Measurements from ENCODE around the gene MATN4. TPM values are rescaled to one million over a fixed set of nuclear protein-coding genes. Genes with fewer than 3 reads are reported as not detected.

Gene MATN4
- total and polyA plus RNA-seq, 2 of the 13 experiments (the other 11 are each of a cell fraction or from before 2014, with no cell fraction given), result not detected

DNA sequence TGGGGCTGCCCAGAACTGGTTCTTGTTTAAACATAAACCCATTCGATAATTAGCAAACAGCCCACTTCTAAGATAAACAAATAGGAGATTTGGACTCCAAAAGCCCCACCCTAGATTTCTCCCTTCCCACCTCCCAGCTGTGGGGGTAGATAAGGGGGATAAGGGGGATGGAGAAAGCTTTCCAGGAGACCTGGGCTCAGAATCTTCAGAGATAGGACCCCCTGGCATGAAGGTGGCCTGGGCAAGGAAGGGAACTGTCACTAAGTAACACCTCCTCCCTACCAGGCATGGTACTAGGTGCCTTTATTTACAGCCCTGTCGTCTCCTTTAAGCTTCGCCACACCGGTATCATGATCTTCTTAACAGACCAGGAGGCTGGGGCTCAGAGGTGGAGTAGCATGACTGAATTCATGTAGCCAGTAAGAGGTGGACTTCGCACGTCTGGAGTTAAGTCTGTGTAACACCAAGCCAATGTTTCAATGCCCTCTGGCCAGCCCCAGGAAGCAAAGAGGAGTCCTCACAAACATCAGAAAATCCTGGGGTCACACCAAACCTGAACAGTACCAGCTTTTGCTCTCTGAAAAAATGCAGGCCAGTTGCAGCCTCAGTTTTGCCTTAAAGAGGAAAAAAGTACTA lies 35.6 kb upstream of the MATN4 start (continued):
- TF ChIP-seq REPIN1 (CRISPR knock-in tag; IDR thresholded peaks at IDR 0.05; ENCODE audit: borderline replicate concordance, low read depth) (peak; percentile 80), RBFOX2 (IDR thresholded peaks at IDR 0.05; ENCODE audit: low read depth, low read length) (no peak; the same call in 1 of the 2 replicates), TCF7L2 (IDR thresholded peaks at IDR 0.05; ENCODE audit: low read depth, low read length) (no peak), RELA (CRISPR knock-in tag; IDR thresholded peaks at IDR 0.05) (no peak), ZBTB3 (CRISPR knock-in tag; IDR thresholded peaks at IDR 0.05; ENCODE audit: borderline replicate concordance, low read depth) (no peak), SP140L (CRISPR knock-in tag; IDR thresholded peaks at IDR 0.05; ENCODE audit: borderline replicate concordance) (no peak), CBX5 (CRISPR knock-in tag; IDR thresholded peaks at IDR 0.05; ENCODE audit: borderline replicate concordance) (peak; percentile 43; the same call in 1 of the 2 replicates), ZNF230 (CRISPR knock-in tag; IDR thresholded peaks at IDR 0.05) (no peak), SPEN (CRISPR knock-in tag; IDR thresholded peaks at IDR 0.05; ENCODE audit: low read depth) (peak; percentile 16; the same call in 1 of the 2 replicates), HNF4A (CRISPR knock-in tag; IDR thresholded peaks at IDR 0.05) (peak; percentile 86), NFE2 (CRISPR knock-in tag; IDR thresholded peaks at IDR 0.05) (no peak), ZNF607 (CRISPR knock-in tag; IDR thresholded peaks at IDR 0.05; ENCODE audit: borderline replicate concordance) (no peak), TGIF2 (CRISPR knock-in tag; IDR thresholded peaks at IDR 0.05) (no peak), TBP (CRISPR knock-in tag; IDR thresholded peaks at IDR 0.05) (no peak), ZNF75D (CRISPR knock-in tag; IDR thresholded peaks at IDR 0.05; ENCODE audit: borderline replicate concordance) (no peak), POGZ (CRISPR knock-in tag; IDR thresholded peaks at IDR 0.05) (no peak), TRIM24 (CRISPR knock-in tag; IDR thresholded peaks at IDR 0.05) (no peak), BCL6 (CRISPR knock-in tag; IDR thresholded peaks at IDR 0.05) (no peak), RFXAP (CRISPR knock-in tag; IDR thresholded peaks at IDR 0.05; ENCODE audit: borderline replicate concordance) (no peak), ZBTB7A (CRISPR knock-in tag; IDR thresholded peaks at IDR 0.05) (no peak), ZNF234 (CRISPR knock-in tag; conservative IDR thresholded peaks at IDR 0.05) (no peak), ZNF468 (CRISPR knock-in tag; IDR thresholded peaks at IDR 0.05) (peak; percentile 46; the same call in 1 of the 2 replicates)
- TF ChIP-seq, protein P1, sequence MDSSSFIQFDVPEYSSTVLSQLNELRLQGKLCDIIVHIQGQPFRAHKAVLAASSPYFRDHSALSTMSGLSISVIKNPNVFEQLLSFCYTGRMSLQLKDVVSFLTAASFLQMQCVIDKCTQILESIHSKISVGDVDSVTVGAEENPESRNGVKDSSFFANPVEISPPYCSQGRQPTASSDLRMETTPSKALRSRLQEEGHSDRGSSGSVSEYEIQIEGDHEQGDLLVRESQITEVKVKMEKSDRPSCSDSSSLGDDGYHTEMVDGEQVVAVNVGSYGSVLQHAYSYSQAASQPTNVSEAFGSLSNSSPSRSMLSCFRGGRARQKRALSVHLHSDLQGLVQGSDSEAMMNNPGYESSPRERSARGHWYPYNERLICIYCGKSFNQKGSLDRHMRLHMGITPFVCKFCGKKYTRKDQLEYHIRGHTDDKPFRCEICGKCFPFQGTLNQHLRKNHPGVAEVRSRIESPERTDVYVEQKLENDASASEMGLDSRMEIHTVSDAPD (CRISPR knock-in tag; IDR thresholded peaks at IDR 0.05), result 0 out of 2 replicates have a peak, but pooled peaks have one; percentile 64
- TF ChIP-seq, protein P2, sequence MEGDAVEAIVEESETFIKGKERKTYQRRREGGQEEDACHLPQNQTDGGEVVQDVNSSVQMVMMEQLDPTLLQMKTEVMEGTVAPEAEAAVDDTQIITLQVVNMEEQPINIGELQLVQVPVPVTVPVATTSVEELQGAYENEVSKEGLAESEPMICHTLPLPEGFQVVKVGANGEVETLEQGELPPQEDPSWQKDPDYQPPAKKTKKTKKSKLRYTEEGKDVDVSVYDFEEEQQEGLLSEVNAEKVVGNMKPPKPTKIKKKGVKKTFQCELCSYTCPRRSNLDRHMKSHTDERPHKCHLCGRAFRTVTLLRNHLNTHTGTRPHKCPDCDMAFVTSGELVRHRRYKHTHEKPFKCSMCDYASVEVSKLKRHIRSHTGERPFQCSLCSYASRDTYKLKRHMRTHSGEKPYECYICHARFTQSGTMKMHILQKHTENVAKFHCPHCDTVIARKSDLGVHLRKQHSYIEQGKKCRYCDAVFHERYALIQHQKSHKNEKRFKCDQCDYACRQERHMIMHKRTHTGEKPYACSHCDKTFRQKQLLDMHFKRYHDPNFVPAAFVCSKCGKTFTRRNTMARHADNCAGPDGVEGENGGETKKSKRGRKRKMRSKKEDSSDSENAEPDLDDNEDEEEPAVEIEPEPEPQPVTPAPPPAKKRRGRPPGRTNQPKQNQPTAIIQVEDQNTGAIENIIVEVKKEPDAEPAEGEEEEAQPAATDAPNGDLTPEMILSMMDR (CRISPR knock-in tag; IDR thresholded peaks at IDR 0.05), result no peak
- TF ChIP-seq, protein P3, sequence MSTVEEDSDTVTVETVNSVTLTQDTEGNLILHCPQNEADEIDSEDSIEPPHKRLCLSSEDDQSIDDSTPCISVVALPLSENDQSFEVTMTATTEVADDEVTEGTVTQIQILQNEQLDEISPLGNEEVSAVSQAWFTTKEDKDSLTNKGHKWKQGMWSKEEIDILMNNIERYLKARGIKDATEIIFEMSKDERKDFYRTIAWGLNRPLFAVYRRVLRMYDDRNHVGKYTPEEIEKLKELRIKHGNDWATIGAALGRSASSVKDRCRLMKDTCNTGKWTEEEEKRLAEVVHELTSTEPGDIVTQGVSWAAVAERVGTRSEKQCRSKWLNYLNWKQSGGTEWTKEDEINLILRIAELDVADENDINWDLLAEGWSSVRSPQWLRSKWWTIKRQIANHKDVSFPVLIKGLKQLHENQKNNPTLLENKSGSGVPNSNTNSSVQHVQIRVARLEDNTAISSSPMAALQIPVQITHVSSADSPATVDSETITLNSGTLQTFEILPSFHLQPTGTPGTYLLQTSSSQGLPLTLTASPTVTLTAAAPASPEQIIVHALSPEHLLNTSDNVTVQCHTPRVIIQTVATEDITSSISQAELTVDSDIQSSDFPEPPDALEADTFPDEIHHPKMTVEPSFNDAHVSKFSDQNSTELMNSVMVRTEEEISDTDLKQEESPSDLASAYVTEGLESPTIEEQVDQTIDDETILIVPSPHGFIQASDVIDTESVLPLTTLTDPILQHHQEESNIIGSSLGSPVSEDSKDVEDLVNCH (CRISPR knock-in tag; IDR thresholded peaks at IDR 0.05), result no peak
- TF ChIP-seq, protein P4, sequence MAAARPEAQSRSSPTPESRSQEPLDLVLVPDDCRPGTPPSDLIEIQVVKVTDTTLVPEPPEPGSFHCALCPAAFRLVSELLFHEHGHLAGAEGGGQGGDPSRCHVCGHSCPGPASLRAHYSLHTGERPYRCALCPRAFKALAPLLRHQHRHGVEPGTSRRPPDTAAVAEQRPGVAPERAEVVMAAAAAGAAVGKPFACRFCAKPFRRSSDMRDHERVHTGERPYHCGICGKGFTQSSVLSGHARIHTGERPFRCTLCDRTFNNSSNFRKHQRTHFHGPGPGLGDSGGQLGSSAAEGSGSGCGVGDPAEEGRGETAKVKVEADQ (CRISPR knock-in tag; IDR thresholded peaks at IDR 0.05; ENCODE audit: borderline replicate concordance), result no peak
